HepG2 (cell line): ENCODE measurements around the gene VGLL4. TPM values are rescaled to one million over a fixed set of nuclear protein-coding genes. Genes with fewer than 3 reads are reported as not detected.

Experiments
- ATAC-seq: fragments of 200-7000 bp; cut with Tn5 transposase; 3 replicates; pipeline ENCODE4 v1.9.1; 2020; ENCODE audit warnings: mild to moderate bottlenecking, moderate library complexity
- BruUV-seq: library from RNA; stranded (reverse); fragments of 400-500 nt; replicated peaks from 2 replicates; lab custom pipeline; 2021; lab: Mats Ljungman, UMichigan
- CTCF ChIA-PET: fragments of 300-600 bp; formaldehyde crosslinking; extraction: SDS; loops from one replicate; lab custom pipeline; 2021; ENCODE audit warnings: low total read pairs, inconsistent platforms, low intra/inter-chr PET ratio; lab: Yijun Ruan, JAX
- POLR2A ChIA-PET: fragments of 350-600 bp; sonication (Branson Sonifier 250); formaldehyde crosslinking; loops from one replicate; lab custom pipeline; 2020; ENCODE audit warnings: antibody characterized with exemption, inconsistent platforms; lab: Yijun Ruan, JAX
- DNase-seq: peaks from one replicate; pipeline ENCODE4 v3.0.0-alpha.2; 2015; ENCODE audit warnings: low spot score
- FAIRE-seq: peaks from 3 replicates; lab custom pipeline; 2011; peaks lifted over from hg19 to GRCh38; lab: Jason Lieb, UNC
- H2AFZ ChIP-seq: one replicate; pipeline ENCODE4 v1.6.1; 2011; ENCODE audit warnings: low read length, inconsistent platforms
- H3K27ac ChIP-seq: fragments of 300-600 bp; 3 replicates; pipeline ENCODE4 v1.8.0; 2011; ENCODE audit warnings: mixed run types, mild to moderate bottlenecking, mixed read lengths, low read length, inconsistent platforms; ENCODE audit not compliant: insufficient read depth; ENCODE audit errors: extremely low read length
- H3K27me3 ChIP-seq, 2 experiments: fragments of 200-600 bp in 1 of 2; 2 replicates in 1 of 2; 3 replicates in 1 of 2; pipeline versions ENCODE4 v1.6.0 to v1.8.0; 2011; ENCODE audit warnings: low read length in 2 of 2, mild to moderate bottlenecking in 2 of 2, moderate library complexity in 2 of 2, inconsistent platforms in 1 of 2; ENCODE audit not compliant: insufficient read depth in 2 of 2, control insufficient read depth in 1 of 2
- H3K36me3 ChIP-seq, 2 experiments: fragments of 200-600 bp in 1 of 2; replicated peaks in 1 of 2; 2 replicates in 1 of 2; 3 replicates in 1 of 2; pipeline versions ENCODE4 v1.5.1 to v1.8.0; 2011; ENCODE audit warnings: low read length in 2 of 2, inconsistent platforms in 1 of 2; ENCODE audit not compliant: insufficient read depth in 2 of 2, control insufficient read depth in 1 of 2
- H3K4me1 ChIP-seq: 2 replicates; pipeline ENCODE4 v1.5.1; 2012; ENCODE audit warnings: low read length, inconsistent platforms; ENCODE audit not compliant: insufficient read depth
- H3K4me2 ChIP-seq: 2 replicates; pipeline ENCODE4 v1.6.0; 2011; ENCODE audit warnings: low read depth, low read length, inconsistent platforms
- H3K4me3 ChIP-seq, 3 experiments: fragments of 200-600 bp in 1 of 3; sonication (generic), shearing (Covaris generic) in 1 of 3; replicated peaks in 1 of 3; 2 replicates each; pipeline ENCODE4 v1.5.1; 2011 to 2016; ENCODE audit warnings: low read length in 3 of 3, inconsistent platforms in 2 of 3, low read depth in 2 of 3, mild to moderate bottlenecking in 2 of 3, control low read depth in 1 of 3, mixed read lengths in 1 of 3; ENCODE audit not compliant: insufficient read depth in 1 of 3
- H3K79me2 ChIP-seq: one replicate; pipeline ENCODE4 v1.6.1; 2011; ENCODE audit warnings: low read length, inconsistent platforms; ENCODE audit not compliant: insufficient read depth
- H3K9ac ChIP-seq: 2 replicates; pipeline ENCODE4 v1.6.0; 2011; ENCODE audit warnings: mild to moderate bottlenecking, low read depth, low read length, inconsistent platforms; ENCODE audit not compliant: insufficient read depth
- H3K9me3 ChIP-seq: 2 replicates; pipeline ENCODE4 v1.5.1; 2012; ENCODE audit warnings: mild to moderate bottlenecking, low read length
- H4K20me1 ChIP-seq: 2 replicates; pipeline ENCODE4 v1.6.0; 2011; ENCODE audit warnings: inconsistent platforms, mild to moderate bottlenecking, low read length, moderate library complexity; ENCODE audit not compliant: insufficient read depth
- DRAP1 ChIP-seq: IDR thresholded peaks from 2 replicates; pipeline ENCODE4 v1.6.1; 2016; ENCODE audit warnings: missing genetic modification reagents, missing compliant biosample characterization
- KDM5B ChIP-seq: sonication (generic); formaldehyde crosslinking; IDR thresholded peaks from 2 replicates; pipeline ENCODE4 v1.4.0; 2020; ENCODE audit warnings: missing genetic modification reagents, mild to moderate bottlenecking, borderline replicate concordance
- POGK ChIP-seq: sonication (generic); formaldehyde crosslinking; conservative IDR thresholded peaks from 2 replicates; pipeline ENCODE4 v1.8.0; 2022; ENCODE audit warnings: mild to moderate bottlenecking, moderate library complexity, missing genetic modification reagents
- RBM22 ChIP-seq: fragments of 200-400 bp; formaldehyde crosslinking; optimal IDR thresholded peaks from 2 replicates; pipeline ENCODE3; 2017; ENCODE audit warnings: mild to moderate bottlenecking, low read length, moderate library complexity
- RBM39 ChIP-seq: fragments of 200-400 bp; formaldehyde crosslinking; IDR thresholded peaks from one replicate; pipeline ENCODE4 v1.6.1; 2018; ENCODE audit warnings: antibody characterized with exemption, mild to moderate bottlenecking, low read depth, low read length; ENCODE audit not compliant: poor library complexity, severe bottlenecking
- SNAPC2 ChIP-seq: sonication (generic); formaldehyde crosslinking; IDR thresholded peaks from 2 replicates; pipeline ENCODE4 v1.8.1; 2022; ENCODE audit warnings: mild to moderate bottlenecking, missing genetic modification reagents
- TP53 ChIP-seq: sonication (generic); formaldehyde crosslinking; conservative IDR thresholded peaks from 2 replicates; pipeline ENCODE4 v1.4.0; 2020; ENCODE audit warnings: missing genetic modification reagents
- ZFP36L1 ChIP-seq: sonication (generic); formaldehyde crosslinking; IDR thresholded peaks from 2 replicates; pipeline ENCODE4 v1.8.0; 2022; ENCODE audit warnings: mild to moderate bottlenecking, missing genetic modification reagents, moderate library complexity
- ZFP37 ChIP-seq: sonication (generic); formaldehyde crosslinking; IDR thresholded peaks from 2 replicates; pipeline ENCODE4 v1.4.0; 2020; ENCODE audit warnings: missing genetic modification reagents, borderline replicate concordance
- ZNF160 ChIP-seq: sonication (generic); formaldehyde crosslinking; IDR thresholded peaks from 2 replicates; pipeline ENCODE4 v1.8.0; 2022; ENCODE audit warnings: mild to moderate bottlenecking, inconsistent platforms, missing genetic modification reagents
- ZNF75D ChIP-seq: sonication (generic); formaldehyde crosslinking; IDR thresholded peaks from 2 replicates; pipeline ENCODE4 v1.8.1; 2023; ENCODE audit warnings: missing genetic modification reagents, mild to moderate bottlenecking, borderline replicate concordance
- WGBS: methylation state at CpG from one replicate; pipeline ENCODE4 v1.1.6; 2017; ENCODE audit warnings: low lambda C conversion rate; 5-methylcytosine and 5-hydroxymethylcytosine counted together
- in situ Hi-C: cut with HindIII; loops from 2 replicates; pipeline ENCODE4 v1.10.0; 2017; ENCODE audit warnings: low pct_unique_long_range_greater_than_20kb; ENCODE audit not compliant: extremely low pct_ligation_motif_present
- intact Hi-C: fragments of 100-400 bp; cut with micrococcal nuclease; formaldehyde crosslinking; loops from one replicate; pipeline ENCODE4 v1.10.0; 2022; ENCODE audit not compliant: unreplicated experiment
- polyA plus RNA-seq, 8 experiments: library from polyadenylated mRNA; depleted of rRNA in 3 of 8; stranded (reverse) in 7 of 8; unstranded in 1 of 8; fragments of >200 nt; fragmentation: Illumina TruSeq in 4 of 8; extraction: Trizol in 4 of 8; gene quantifications; 2 replicates each; pipeline versions ENCODE4 v1.2.1 to v1.2.3, GENCODE V29; 2011 to 2016; ENCODE audit warnings: low read depth in 4 of 8, missing spikeins in 1 of 8, mixed read lengths in 1 of 8; ENCODE audit not compliant: insufficient read depth in 1 of 8
- total RNA-seq, 5 experiments: library from RNA; depleted of rRNA; stranded (reverse); fragments of >200 nt; fragmentation: Illumina TruSeq; extraction: Trizol; gene quantifications; 2 replicates each; pipeline ENCODE4 v1.2.3, GENCODE V29; 2016; ENCODE audit warnings: low read depth in 1 of 5

VGLL4 gene
- total and polyA plus RNA-seq, 2 of the 13 experiments (the other 11 are each of a cell fraction or from before 2014, with no cell fraction given) = 23.2 to 39.0 TPM

- H3K9me3 ChIP-seq = no peaks in the 10 kb centered on the region
- no peak for FAIRE-seq
- ChIA-PET CTCF (no interaction called here), POLR2A (no interaction called here)
- H2AFZ ChIP-seq = no peak overlapping the region
- no peak overlapping the region for H3K9ac ChIP-seq
- H3K4me2 ChIP-seq = no peak overlapping the region
- TF ChIP-seq ZNF160 (CRISPR knock-in tag) (no peak), SNAPC2 (CRISPR knock-in tag) (no peak), TP53 (no peak), RBM22 (no peak), KDM5B (CRISPR knock-in tag) (no peak), RBM39 (no peak), ZFP37 (CRISPR knock-in tag) (no peak), DRAP1 (no peak), ZNF75D (CRISPR knock-in tag) (no peak), POGK (CRISPR knock-in tag) (no peak), ZFP36L1 (CRISPR knock-in tag) (no peak)
- TF ChIP-seq, all 625 proteins: peak for 0
- no peak; the same call in 2 of the 3 replicates for ATAC-seq
- no peak for DNase-seq
- Histone ChIP-seq H3K4me3 (no peak overlapping the region), H3K4me1 (peaks cover 82% of the 10 kb centered on the region), H3K27me3 (no peaks in the 10 kb centered on the region), H3K27ac (no peak overlapping the region), H4K20me1 (peaks cover 42% of the 10 kb centered on the region), H3K79me2 (peaks cover 97% of the 10 kb centered on the region), H3K36me3 (0 out of 5 replicates have a peak, but pooled peaks cover 0 to 3% of the 10 kb centered on the region in 2 experiments)
- intact Hi-C loops = no loop called here
- in situ Hi-C loops = no loop called here
- 94% methylated on average over 11 of the region's 11 CpGs for WGBS
- BruUV-seq = no TSS peak
Measured at GRCh38 chr3:11634081-11634635, 9.6 kb downstream of the VGLL4 start.
